NCI-H146 (cell line): Measurements from ENCODE around the gene PPTC7.
"Not testable (repeated sequence)": the region's sequence is repeated elsewhere in the genome, so short reads cannot be mapped to it uniquely, and the experiment has no call there.

Experiments used
- DNase-seq: peaks from one replicate; lab custom pipeline; 2025; lab: John Stamatoyannopoulos, UW

PPTC7 gene

GRCh38 chr12:110583137-110584059 is at the start of gene PPTC7:
TSS of gene PPTC7 (minus strand) at chr12:110583318. CDS start at chr12:110583031, 287 bp downstream.
- peak; percentile 96 for DNase-seq

- DNase-seq = no peak
Measured at GRCh38 chr12:110627500-110628195, 44.5 kb upstream of the PPTC7 start.

GRCh38 chr12:110622582-110622981 is 39.5 kb upstream of the PPTC7 start:
- DNase-seq = no peak

GRCh38 chr12:110619534-110619953 is 36.4 kb upstream of the PPTC7 start:
- no peak for DNase-seq

- no peak for DNase-seq
Measured at GRCh38 chr12:110616471-110617115, 33.5 kb upstream of the PPTC7 start.

- DNase-seq = no peak
Measured at GRCh38 chr12:110615171-110615570, 32.1 kb upstream of the PPTC7 start.

GRCh38 chr12:110613771-110614684 is 30.9 kb upstream of the PPTC7 start, which contains the start of gene TCTN1:
TSS of gene TCTN1 (plus strand) at chr12:110614129. CDS start at chr12:110614183, 54 bp downstream.
- peak; percentile 96 for DNase-seq

- DNase-seq = no peak
Measured at GRCh38 chr12:110613071-110613770, 30.1 kb upstream of the PPTC7 start.

- no peak for DNase-seq
Measured at GRCh38 chr12:110606253-110606611, 23.1 kb upstream of the PPTC7 start.

GRCh38 chr12:110602085-110602814 is 19.1 kb upstream of the PPTC7 start:
- DNase-seq = peak; percentile 48

GRCh38 chr12:110600254-110600653 is 17.1 kb upstream of the PPTC7 start:
- DNase-seq = no peak

- DNase-seq = no peak
Measured at GRCh38 chr12:110599334-110599733, 16.2 kb upstream of the PPTC7 start.

- no peak for DNase-seq
Measured at GRCh38 chr12:110597885-110598284, 14.8 kb upstream of the PPTC7 start.

GRCh38 chr12:110592919-110593318 is 9.8 kb upstream of the PPTC7 start:
- DNase-seq = not testable (repeated sequence)

- DNase-seq = no peak
Measured at GRCh38 chr12:110592078-110592477, 9.0 kb upstream of the PPTC7 start.

- DNase-seq = peak; percentile 11
Measured at GRCh38 chr12:110591451-110592051, 8.4 kb upstream of the PPTC7 start.

- no peak for DNase-seq
Measured at GRCh38 chr12:110590806-110591326, 7.7 kb upstream of the PPTC7 start.

- no peak for DNase-seq
Measured at GRCh38 chr12:110590059-110590458, 6.9 kb upstream of the PPTC7 start.

- not testable (repeated sequence) for DNase-seq
Measured at GRCh38 chr12:110587102-110587501, 4.0 kb upstream of the PPTC7 start.
